Heart right ventricle (tissue), 16 donors: ENCODE data around the gene LPP. TPM values are rescaled to one million over a fixed set of nuclear protein-coding genes. Genes with fewer than 3 reads are reported as not detected.
A peak's percentile ranks its signal among the peaks of the same experiment; 100 is the strongest.

ENCODE experiments used
- ATAC-seq, 8 donors: fragments of 200-7000 bp; cut with Tn5 transposase; one replicate each; pipeline ENCODE4 v1.9.1; 2020; ENCODE audit warnings: mild to moderate bottlenecking in 8 of 8, moderate library complexity in 8 of 8, moderate number of reproducible peaks in 1 of 8
- DNase-seq, 2 donors: peaks; one replicate each; pipeline ENCODE4 v3.0.0-alpha.2; 2020
- H3K27ac ChIP-seq, 10 donors: fragments of 200-600 bp; sonication (generic) in 2 of 10; one replicate each; pipeline versions ENCODE4 v1.5.0 to v1.8.0; 2020 to 2022; ENCODE audit warnings: mild to moderate bottlenecking in 3 of 10
- H3K27me3 ChIP-seq, 7 donors: fragments of 200-600 bp; one replicate each; pipeline ENCODE4 v1.8.0; 2021 to 2022; ENCODE audit warnings: mild to moderate bottlenecking in 2 of 7
- H3K36me3 ChIP-seq, 9 donors: fragments of 200-600 bp; sonication (generic) in 1 of 9; one replicate each; pipeline versions ENCODE4 v1.5.0 to v1.8.0; 2020 to 2022; ENCODE audit warnings: mild to moderate bottlenecking in 2 of 9
- H3K4me1 ChIP-seq, 9 donors: fragments of 200-600 bp; sonication (generic) in 1 of 9; one replicate each; pipeline versions ENCODE4 v1.5.0 to v1.8.0; 2020 to 2022; ENCODE audit warnings: mild to moderate bottlenecking in 4 of 9
- H3K4me3 ChIP-seq, 10 donors: fragments of 200-600 bp; sonication (generic) in 2 of 10; one replicate each; pipeline versions ENCODE4 v1.5.0 to v1.8.0; 2020 to 2022; ENCODE audit warnings: mild to moderate bottlenecking in 7 of 10, moderate library complexity in 2 of 10
- H3K9me3 ChIP-seq, 11 donors: fragments of 200-600 bp in 10 of 11; sonication (generic) in 2 of 11; one replicate each; pipeline versions ENCODE4 v1.5.0 to v1.8.0; 2013 to 2022; ENCODE audit warnings: mild to moderate bottlenecking in 2 of 11, control low read depth in 1 of 11, moderate library complexity in 1 of 11
- WGBS, 2 donors: extraction: QIAGEN DNeasy Blood & Tissue Kit; methylation state at CpG; one replicate each; pipeline ENCODE4 v1.1.7; 2013; ENCODE audit warnings: inconsistent platforms in 1 of 2; 5-methylcytosine and 5-hydroxymethylcytosine counted together
- intact Hi-C, 10 donors: fragments of 100-400 bp; cut with DNase I; formaldehyde crosslinking; loops; one replicate each; pipeline versions ENCODE4 v1.11.1 to v1.14.2; 2022
- polyA plus RNA-seq, 2 donors: library from polyadenylated mRNA; stranded (reverse); fragments of 200-250 nt; gene quantifications; one replicate each; pipeline ENCODE4 v1.2.3, GENCODE V29; 2013
- total RNA-seq, 10 donors: library from RNA; stranded (reverse); fragmentation: NEBNext Ultra II Directional in 3 of 10; extraction: Animal tissue kit (Norgen Biotek cat#: 25700) in 3 of 10; gene quantifications; one replicate each; pipeline versions ENCODE4 v1.2.1 to v1.2.4, GENCODE V29; 2021 to 2023
- TF ChIP-seq, protein P1 (sequence below), 9 donors: fragments of 200-600 bp; sonication (generic) in 2 of 9; IDR thresholded peaks; one replicate each; pipeline versions ENCODE4 v1.5.0 to v1.8.0; 2021 to 2022; ENCODE audit warnings: antibody characterized with exemption in 9 of 9, mild to moderate bottlenecking in 5 of 9, moderate library complexity in 1 of 9
- donor health status: Arrhythmogenic right ventricular cardiomyopathy.
- donor health status: ischemic (EF 13 %, LVEDD 7.1; RV severe dilation, severe dysfunction).
- donor health status: healthy with polysubstance abuse.
- donor health status: DM: no; HTN: yes; CAD: no.
- donor health status: DM: no; HTN: no; CAD: no.
- donor health status: ischemic (EF 25% LVEDD 6.9; RV normal size, moderate dysfunction).
- donor health status: ischemic (EF 25% LVEDD 5.7; RV mildly dilated, moderate dysfunction).
- donor health status: healthy.
- donor health status: DM: yes; HTN: yes; CAD: no.
- donor health status: Ischemic cardiomyopathy.
- donor health status: ischemic (EF 35%, LVEDD 5.7; RV mildly dilated, moderate dysfunction).
- donor health status: nonischemic (EF 11% LVEDD 7.7; RV severe dilation, severe dysfunction).
- donor health status: DM: yes; HTN: yes; CAD: no.
- donor health status: PGD.
- donor health status: ischemic (EF 29% LVEDD 5.4; RV normal size, mild dysfunction).
- donor health status: nonischemic (EF 23%, LVEDD 6.1; RV moderate dilation, normal function).

LPP gene
- total and polyA plus RNA-seq, 12 donors, result 8.5 to 188 (median 140) TPM

DNA sequence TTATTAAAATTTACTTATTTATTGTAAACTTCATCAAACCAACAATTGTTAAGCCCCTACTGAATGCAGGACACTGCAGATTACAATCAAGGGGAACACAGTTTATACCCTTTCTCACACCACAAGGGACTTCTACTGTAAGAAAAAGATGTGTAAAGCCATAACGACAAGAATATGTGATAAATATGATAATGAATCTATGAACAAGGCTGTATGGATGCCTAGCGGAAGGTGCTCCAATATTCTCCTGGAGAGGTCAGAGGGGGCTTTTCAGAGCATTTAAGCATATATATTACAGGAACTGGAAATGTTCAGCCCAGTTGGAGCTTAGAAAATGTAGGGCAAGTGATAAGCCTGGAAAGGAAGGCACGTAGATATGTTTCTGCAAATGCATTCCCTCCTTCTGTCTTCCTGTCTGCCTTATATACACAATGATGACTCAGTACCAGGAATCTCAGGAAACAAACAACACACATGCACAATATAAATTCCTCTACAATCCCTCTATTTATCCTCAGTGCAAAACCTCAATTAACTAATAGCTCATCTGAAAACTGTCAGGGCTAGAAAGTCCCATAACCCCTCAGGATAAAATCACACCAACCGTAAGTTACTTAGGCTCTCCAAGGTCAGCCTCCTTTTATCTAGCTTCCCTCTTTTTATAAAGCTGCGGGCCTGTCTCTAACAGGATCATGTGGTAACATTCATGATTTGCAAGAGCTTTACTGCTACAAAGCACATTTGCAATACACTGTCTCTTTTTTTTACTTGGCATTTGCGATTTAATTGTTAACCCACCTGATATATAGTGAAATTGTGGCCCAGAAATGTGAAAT lies 393.1 kb downstream of the LPP start:
- H3K27ac ChIP-seq, result no peak overlapping the region
- TF ChIP-seq, protein P1, sequence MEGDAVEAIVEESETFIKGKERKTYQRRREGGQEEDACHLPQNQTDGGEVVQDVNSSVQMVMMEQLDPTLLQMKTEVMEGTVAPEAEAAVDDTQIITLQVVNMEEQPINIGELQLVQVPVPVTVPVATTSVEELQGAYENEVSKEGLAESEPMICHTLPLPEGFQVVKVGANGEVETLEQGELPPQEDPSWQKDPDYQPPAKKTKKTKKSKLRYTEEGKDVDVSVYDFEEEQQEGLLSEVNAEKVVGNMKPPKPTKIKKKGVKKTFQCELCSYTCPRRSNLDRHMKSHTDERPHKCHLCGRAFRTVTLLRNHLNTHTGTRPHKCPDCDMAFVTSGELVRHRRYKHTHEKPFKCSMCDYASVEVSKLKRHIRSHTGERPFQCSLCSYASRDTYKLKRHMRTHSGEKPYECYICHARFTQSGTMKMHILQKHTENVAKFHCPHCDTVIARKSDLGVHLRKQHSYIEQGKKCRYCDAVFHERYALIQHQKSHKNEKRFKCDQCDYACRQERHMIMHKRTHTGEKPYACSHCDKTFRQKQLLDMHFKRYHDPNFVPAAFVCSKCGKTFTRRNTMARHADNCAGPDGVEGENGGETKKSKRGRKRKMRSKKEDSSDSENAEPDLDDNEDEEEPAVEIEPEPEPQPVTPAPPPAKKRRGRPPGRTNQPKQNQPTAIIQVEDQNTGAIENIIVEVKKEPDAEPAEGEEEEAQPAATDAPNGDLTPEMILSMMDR (IDR thresholded peaks at IDR 0.05), result no peak
- H3K9me3 ChIP-seq, result peaks cover 0 to 7% (median 0%) of the 10 kb centered on the region in 11 donors
- WGBS, 2 donors, result 72 to 77% methylated on average over 6 of the region's 6 CpGs
- peaks cover 0 to 13% (median 4%) of the 10 kb centered on the region in 9 donors for H3K4me1 ChIP-seq
- intact Hi-C loops, result no loop called here
- H3K4me3 ChIP-seq, result no peak overlapping the region
- peaks cover 0 to 4% (median 0%) of the 10 kb centered on the region in 9 donors for H3K36me3 ChIP-seq
- H3K27me3 ChIP-seq, result no peaks in the 10 kb centered on the region
- no peak for ATAC-seq
- no peak for DNase-seq

DNA sequence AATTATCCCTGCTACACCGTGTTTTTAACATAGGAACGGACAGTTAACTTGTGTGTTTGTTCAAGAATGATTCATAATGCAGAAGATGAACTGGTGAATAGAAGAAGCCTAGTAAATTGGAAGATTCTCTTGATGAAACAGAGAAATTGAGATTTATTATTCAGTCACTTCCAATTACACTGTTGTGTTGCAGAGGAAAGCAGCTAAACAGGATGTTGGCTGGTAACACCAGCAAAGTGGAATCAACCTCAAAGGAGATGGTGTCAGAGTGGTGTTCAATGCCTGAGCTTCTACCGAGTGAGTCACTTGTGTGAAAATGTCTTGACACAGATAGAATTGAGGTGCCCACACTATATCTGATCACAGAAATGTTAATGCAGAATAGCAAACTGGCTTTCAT lies 399.6 kb downstream of the LPP start:
- DNase-seq (no peak), ATAC-seq (peak in 1 of 8 donors; percentile 28)
- H3K36me3 ChIP-seq, result no peaks in the 10 kb centered on the region
- peaks cover 0 to 42% (median 17%) of the 10 kb centered on the region in 9 donors for H3K4me1 ChIP-seq
- intact Hi-C loops, result no loop called here
- H3K27me3 ChIP-seq, result no peaks in the 10 kb centered on the region
- H3K27ac ChIP-seq, result no peak overlapping the region
- WGBS, 2 donors, result 90 to 91% methylated on average over 3 of the region's 3 CpGs
- TF ChIP-seq, protein P1 (IDR thresholded peaks at IDR 0.05), result no peak
- H3K4me3 ChIP-seq, result no peak overlapping the region
- peaks cover 0 to 7% (median 0%) of the 10 kb centered on the region in 11 donors for H3K9me3 ChIP-seq

GRCh38 chr3:188554404-188554803 lies 400.4 kb downstream of the LPP start:
- Histone ChIP-seq H3K4me3 (no peak overlapping the region), H3K9me3 (peaks cover 0 to 7% (median 0%) of the 10 kb centered on the region in 11 donors), H3K4me1 (peaks cover 0 to 48% (median 19%) of the 10 kb centered on the region in 9 donors), H3K36me3 (no peaks in the 10 kb centered on the region), H3K27me3 (no peaks in the 10 kb centered on the region), H3K27ac (peak overlapping the region in 4 of 10 donors; percentile 4 to 32 (median 16))
- DNase-seq (no peak), ATAC-seq (peak in 7 of 8 donors; percentile 16 to 72 (median 67))
- 74 to 79% methylated on average over 1 of the region's 1 CpG for WGBS, 2 donors
- intact Hi-C loops, result no loop called here
- TF ChIP-seq, protein P1 (IDR thresholded peaks at IDR 0.05), result no peak

DNA sequence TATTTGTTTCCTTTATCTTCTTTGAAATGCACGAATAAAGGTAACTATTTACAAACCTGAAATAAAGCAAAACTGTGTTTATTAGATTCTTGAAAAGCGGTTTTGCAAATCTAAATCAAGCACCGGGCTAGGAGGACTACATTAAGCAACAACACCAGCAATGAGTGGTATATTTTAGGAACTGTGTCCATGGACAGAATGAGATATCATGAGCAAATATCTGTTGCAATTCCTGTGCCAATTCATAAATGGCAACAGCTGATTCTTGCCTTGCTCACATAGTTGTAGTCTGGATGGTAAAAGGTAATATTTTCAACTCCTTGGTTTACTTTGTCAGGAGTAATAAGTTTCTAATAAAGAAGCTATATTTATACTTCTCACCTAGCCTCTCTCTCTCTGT lies 403.3 kb downstream of the LPP start:
- TF ChIP-seq, protein P1 (IDR thresholded peaks at IDR 0.05), result no peak
- Histone ChIP-seq H3K4me1 (peaks cover 0 to 58% (median 21%) of the 10 kb centered on the region in 9 donors), H3K36me3 (no peaks in the 10 kb centered on the region), H3K27ac (no peak overlapping the region), H3K27me3 (no peaks in the 10 kb centered on the region), H3K9me3 (no peaks in the 10 kb centered on the region), H3K4me3 (no peak overlapping the region)
- WGBS, 2 donors, result 48 to 52% methylated on average over 3 of the region's 3 CpGs
- no peak for DNase-seq
- intact Hi-C loops, result no loop called here
- ATAC-seq, result no peak
